ENCODE results near the gene DYTN.

The DYTN gene

GRCh38 chr2:206642075-206643025 is 75.8 kb downstream of the DYTN start, which contains the start of gene FAM237A:
TSS of gene FAM237A (plus strand) at chr2:206642487. CDS start at chr2:206644237, 1,750 bp downstream.
- Histone ChIP-seq H3K27me3 (replicated peaks; ENCODE audit: insufficient read depth, low read length) (no peaks in the 10 kb centered on the region), H3K9me2 (replicated peaks; ENCODE audit: insufficient read depth, low read length) (no peaks in the 10 kb centered on the region), H3K36me3 (replicated peaks; ENCODE audit: insufficient read depth, low read length) (no peaks in the 10 kb centered on the region), H3K9me3 (replicated peaks; ENCODE audit: insufficient read depth, low read length) (no peaks in the 10 kb centered on the region), H3K4me1 (ENCODE audit: low read length) (no peaks in the 10 kb centered on the region), H3K9ac (ENCODE audit: low read length) (no peak within 1 kb of the TSS), H3K4me3 (ENCODE audit: low read length) (no peak within 1 kb of the TSS), H3K27ac (ENCODE audit: low read length) (no peak within 1 kb of the TSS), H3F3A (ENCODE audit: insufficient read depth, low read length) (no peaks in the 10 kb centered on the region), H2AFZ (ENCODE audit: low read length) (no peak within 1 kb of the TSS), H4K20me1 (ENCODE audit: insufficient read depth, low read length) (no peaks in the 10 kb centered on the region), H3K4me2 (ENCODE audit: low read depth, low read length) (no peak within 1 kb of the TSS), H3K79me2 (ENCODE audit: low read length) (no peaks in the 10 kb centered on the region)
- peak; percentile 25 for DNase-seq
- TF ChIP-seq EZH2phosphoT487 (IDR thresholded peaks at IDR 0.05; ENCODE audit: low read length), result no peak
- no peak for TF ChIP-seq CTCF (IDR thresholded peaks at IDR 0.05; ENCODE audit: low read length)
- TF ChIP-seq EZH2 (optimal IDR thresholded peaks at IDR 0.05; ENCODE audit: low read depth, low read length), result no peak

- Histone ChIP-seq H3K9ac (ENCODE audit: low read length) (no peak overlapping the region), H3K36me3 (replicated peaks; ENCODE audit: insufficient read depth, low read length) (no peaks in the 10 kb centered on the region), H2AFZ (ENCODE audit: low read length) (no peak overlapping the region), H3K79me2 (ENCODE audit: low read length) (no peaks in the 10 kb centered on the region), H3K9me2 (replicated peaks; ENCODE audit: insufficient read depth, low read length) (no peaks in the 10 kb centered on the region), H3K4me2 (ENCODE audit: low read depth, low read length) (no peak overlapping the region), H3K27me3 (replicated peaks; ENCODE audit: insufficient read depth, low read length) (no peaks in the 10 kb centered on the region), H3K4me1 (ENCODE audit: low read length) (no peaks in the 10 kb centered on the region), H3K27ac (ENCODE audit: low read length) (no peak overlapping the region), H3K4me3 (ENCODE audit: low read length) (no peak overlapping the region), H3F3A (ENCODE audit: insufficient read depth, low read length) (no peaks in the 10 kb centered on the region), H3K9me3 (replicated peaks; ENCODE audit: insufficient read depth, low read length) (no peaks in the 10 kb centered on the region), H4K20me1 (ENCODE audit: insufficient read depth, low read length) (no peaks in the 10 kb centered on the region)
- no peak for TF ChIP-seq CTCF (IDR thresholded peaks at IDR 0.05; ENCODE audit: low read length)
- no peak for TF ChIP-seq EZH2phosphoT487 (IDR thresholded peaks at IDR 0.05; ENCODE audit: low read length)
- TF ChIP-seq EZH2 (optimal IDR thresholded peaks at IDR 0.05; ENCODE audit: low read depth, low read length), result no peak
- DNase-seq, result no peak
Observed at GRCh38 chr2:206641226-206641625, 77.0 kb downstream of the DYTN start.

- Histone ChIP-seq H3K4me1 (ENCODE audit: low read length) (no peaks in the 10 kb centered on the region), H3K9me2 (replicated peaks; ENCODE audit: insufficient read depth, low read length) (no peaks in the 10 kb centered on the region), H3K4me2 (ENCODE audit: low read depth, low read length) (no peak overlapping the region), H3K9me3 (replicated peaks; ENCODE audit: insufficient read depth, low read length) (no peaks in the 10 kb centered on the region), H3F3A (ENCODE audit: insufficient read depth, low read length) (no peaks in the 10 kb centered on the region), H3K27me3 (replicated peaks; ENCODE audit: insufficient read depth, low read length) (no peaks in the 10 kb centered on the region), H2AFZ (ENCODE audit: low read length) (no peak overlapping the region), H4K20me1 (ENCODE audit: insufficient read depth, low read length) (no peaks in the 10 kb centered on the region), H3K9ac (ENCODE audit: low read length) (no peak overlapping the region), H3K27ac (ENCODE audit: low read length) (no peak overlapping the region), H3K36me3 (replicated peaks; ENCODE audit: insufficient read depth, low read length) (no peaks in the 10 kb centered on the region), H3K4me3 (ENCODE audit: low read length) (no peak overlapping the region), H3K79me2 (ENCODE audit: low read length) (no peaks in the 10 kb centered on the region)
- TF ChIP-seq EZH2 (optimal IDR thresholded peaks at IDR 0.05; ENCODE audit: low read depth, low read length) (no peak), EZH2phosphoT487 (IDR thresholded peaks at IDR 0.05; ENCODE audit: low read length) (no peak), CTCF (IDR thresholded peaks at IDR 0.05; ENCODE audit: low read length) (no peak)
- no peak for DNase-seq
Observed at GRCh38 chr2:206639636-206640035, 78.6 kb downstream of the DYTN start.

Measured in MM.1S (cell line).